ENCODE data around the gene FAM222A.

The FAM222A gene

GRCh38 chr12:109740694-109741245 lies 27.1 kb downstream of the FAM222A start:
- no peak for DNase-seq

- DNase-seq: no peak
Observed at GRCh38 chr12:109741286-109741969, 27.8 kb downstream of the FAM222A start.

- DNase-seq: no peak
Observed at GRCh38 chr12:109741970-109742703, 28.5 kb downstream of the FAM222A start.

- DNase-seq: no peak
Observed at GRCh38 chr12:109743076-109743910, 29.7 kb downstream of the FAM222A start.

GRCh38 chr12:109744026-109744425 lies 30.4 kb downstream of the FAM222A start:
- DNase-seq: no peak

- DNase-seq: no peak
Observed at GRCh38 chr12:109744986-109745942, 31.6 kb downstream of the FAM222A start.

- DNase-seq: no peak
Observed at GRCh38 chr12:109752117-109753053, 38.8 kb downstream of the FAM222A start.

- no peak for DNase-seq
Observed at GRCh38 chr12:109753054-109753401, 39.4 kb downstream of the FAM222A start.

- DNase-seq: no peak
Observed at GRCh38 chr12:109753959-109754358, 40.3 kb downstream of the FAM222A start.

- DNase-seq: no peak
Observed at GRCh38 chr12:109756457-109756856, 42.8 kb downstream of the FAM222A start.

- no peak for DNase-seq
Observed at GRCh38 chr12:109757671-109758265, 44.1 kb downstream of the FAM222A start.

- DNase-seq: no peak
Observed at GRCh38 chr12:109758426-109759420, 45.1 kb downstream of the FAM222A start.

- DNase-seq: no peak
Observed at GRCh38 chr12:109759595-109759994, 46.0 kb downstream of the FAM222A start.

GRCh38 chr12:109760031-109760929 lies 46.7 kb downstream of the FAM222A start:
- no peak for DNase-seq

GRCh38 chr12:109760930-109761921 lies 47.6 kb downstream of the FAM222A start:
- DNase-seq: no peak

- no peak for DNase-seq
Observed at GRCh38 chr12:109762071-109762672, 48.5 kb downstream of the FAM222A start.

Data from NCI-H1436 treated with DMSO at 0.1 percent for 48 hours (cell line).